A204.1 (cell line): ENCODE measurements around the gene PAPPA2.
"Not testable (repeated sequence)": the region's sequence is repeated elsewhere in the genome, so short reads cannot be mapped to it uniquely, and the experiment has no call there.

Source experiments
- FAIRE-seq: peaks from 2 replicates; lab custom pipeline; 2012; peaks lifted over from hg19 to GRCh38; lab: Jason Lieb, UNC

The PAPPA2 gene

DNA sequence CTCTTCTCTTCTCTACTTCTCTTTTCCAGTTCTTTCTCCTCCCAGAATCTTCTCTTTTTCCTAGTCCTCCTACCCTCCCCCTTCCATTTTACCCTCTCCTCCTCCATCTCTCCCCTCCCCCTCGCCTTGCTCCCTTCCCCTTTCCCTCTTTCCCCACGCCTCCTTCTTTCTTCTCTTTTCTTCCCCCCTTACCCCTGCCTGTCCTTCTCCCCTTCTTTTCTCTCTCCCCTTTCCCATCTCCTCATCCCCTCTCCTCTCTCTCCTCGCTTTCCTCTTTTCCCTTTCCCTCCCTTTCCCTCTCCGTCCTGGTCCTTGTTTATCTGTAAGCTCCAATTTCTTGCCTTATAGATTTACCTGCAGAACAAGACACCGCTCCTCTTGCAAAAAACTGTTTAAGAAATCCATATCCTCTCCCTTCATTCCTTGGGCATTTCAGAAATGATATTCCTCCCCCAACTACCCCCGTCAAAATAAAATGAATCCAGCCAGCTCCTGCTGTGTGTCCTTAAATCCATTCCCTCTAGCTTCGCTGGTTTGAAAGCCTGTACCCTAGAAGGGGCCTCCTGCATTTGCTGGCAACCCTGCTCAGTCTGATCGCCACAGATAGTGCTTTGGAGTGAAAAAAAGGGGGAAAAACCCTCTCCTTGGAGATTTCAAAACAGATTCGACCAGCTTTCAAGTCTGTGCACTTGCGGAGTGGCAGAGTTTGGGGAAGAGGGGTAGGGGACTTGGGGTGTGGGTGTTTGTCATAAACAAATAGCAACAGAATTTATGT is 89.4 kb downstream of the PAPPA2 start:
- FAIRE-seq: no peak

- no peak for FAIRE-seq
These were observed 90.0 kb downstream of the PAPPA2 start for GRCh38 chr1:176552999-176553398.

GRCh38 chr1:176556288-176556687 is 93.3 kb downstream of the PAPPA2 start:
- FAIRE-seq: no peak

- FAIRE-seq: no peak
These were observed 94.7 kb downstream of the PAPPA2 start for GRCh38 chr1:176557543-176558258.

DNA sequence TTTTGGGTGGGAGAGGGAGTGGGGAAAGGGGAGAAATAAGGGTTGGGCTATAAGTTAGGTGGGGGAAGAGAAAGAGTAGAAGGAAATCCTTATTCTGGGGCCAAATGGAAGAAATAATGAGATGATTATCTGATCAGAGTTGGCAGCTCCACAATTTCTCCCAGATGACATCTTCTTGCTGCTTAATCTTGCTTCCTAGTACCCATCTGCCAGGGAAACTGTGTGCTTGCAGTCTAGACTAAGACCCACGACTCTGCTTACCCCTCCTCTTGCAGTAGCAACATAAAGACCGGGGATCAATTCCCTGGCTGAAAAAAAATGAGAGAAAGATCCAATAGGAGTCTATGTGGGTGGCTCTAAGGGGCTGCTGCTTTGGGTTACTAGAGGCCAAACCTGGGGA is 95.6 kb downstream of the PAPPA2 start:
- no peak for FAIRE-seq

- FAIRE-seq: no peak
These were observed 96.5 kb downstream of the PAPPA2 start for GRCh38 chr1:176559474-176559873.

GRCh38 chr1:176559878-176560277 is 96.9 kb downstream of the PAPPA2 start:
- no peak for FAIRE-seq

DNA sequence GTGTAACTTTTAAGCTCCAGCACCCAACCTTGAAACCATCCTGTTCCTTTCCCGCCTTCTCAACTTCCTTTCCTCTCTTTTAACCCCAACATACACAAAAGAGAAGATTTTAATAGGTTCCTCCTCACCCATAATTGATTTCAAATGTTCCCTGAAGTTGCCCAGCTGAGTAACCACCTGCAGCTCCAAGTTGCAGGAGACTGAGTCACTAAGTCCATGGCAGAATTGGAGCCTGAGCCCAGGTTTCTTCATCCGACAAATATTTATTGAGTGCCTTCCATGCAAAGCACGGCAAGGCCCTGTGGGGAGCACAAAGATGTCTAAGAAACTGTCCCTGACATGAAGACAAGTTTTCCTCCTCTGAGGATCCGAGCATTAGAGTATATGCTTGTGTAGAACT is 97.7 kb downstream of the PAPPA2 start:
- no peak for FAIRE-seq

DNA sequence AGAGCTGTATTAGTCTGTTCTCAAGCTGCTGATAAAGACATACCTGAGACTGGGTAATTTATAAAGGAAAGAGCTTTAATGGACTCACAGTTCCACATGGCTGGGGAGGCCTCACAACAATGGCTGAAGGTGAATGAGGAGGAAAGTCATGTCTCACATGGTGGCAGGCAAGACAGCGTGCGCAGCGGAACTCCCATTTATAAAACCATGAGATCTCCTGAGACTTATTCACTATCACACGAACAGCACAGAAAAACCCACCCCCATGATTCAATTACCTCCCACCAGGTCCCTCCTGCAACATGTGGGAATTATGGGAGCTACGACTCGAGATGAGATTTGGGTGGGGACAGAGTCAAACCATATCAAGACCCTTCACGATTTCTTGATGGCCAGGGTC is 98.8 kb downstream of the PAPPA2 start:
- FAIRE-seq: not testable (repeated sequence)

DNA sequence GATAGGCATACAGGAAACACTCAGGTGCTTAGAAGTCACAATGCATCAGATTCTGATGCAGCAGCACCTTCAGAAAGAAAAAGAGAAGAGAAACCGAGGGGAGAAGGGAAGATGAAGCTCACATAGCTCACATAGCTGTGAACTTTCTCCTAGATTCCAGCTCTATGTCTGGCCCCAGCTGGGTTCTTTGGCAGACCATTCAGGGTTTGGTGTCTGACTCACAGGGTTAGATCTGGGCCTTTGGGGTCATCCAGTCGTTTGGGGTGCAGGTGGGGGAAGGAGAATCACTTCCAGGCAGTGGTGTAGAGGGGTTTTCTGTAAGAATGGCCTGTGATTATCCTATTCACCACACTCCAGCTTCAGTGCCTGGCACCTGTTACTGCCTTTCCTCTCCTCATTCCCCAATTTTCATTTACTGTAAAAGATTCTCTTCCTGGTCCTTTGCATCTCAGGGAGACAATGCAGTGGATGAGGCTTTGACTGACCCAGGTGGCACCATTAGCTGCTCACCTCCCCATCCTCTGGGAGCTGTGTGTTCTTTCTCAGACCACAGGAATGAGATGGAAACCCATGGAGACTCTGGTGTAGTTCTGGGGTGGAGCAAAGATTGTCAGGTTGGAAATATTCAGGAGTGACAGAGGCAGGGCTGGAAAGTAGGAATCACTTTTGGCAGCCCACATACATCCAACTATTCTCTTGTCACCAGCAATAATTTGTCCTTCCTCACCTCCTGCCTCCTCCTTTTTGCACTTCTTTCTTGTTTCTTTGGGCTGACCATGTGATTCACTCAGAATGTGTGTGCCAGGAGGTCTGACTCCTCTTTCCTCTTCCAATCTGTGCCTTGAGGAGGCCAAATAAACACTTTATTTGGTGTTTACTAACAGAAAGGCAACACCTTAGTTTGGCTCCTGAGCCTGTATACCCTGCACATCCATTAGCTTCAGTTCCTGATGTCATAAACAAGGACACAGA is 103.3 kb downstream of the PAPPA2 start:
- FAIRE-seq: no peak

- FAIRE-seq: no peak
These were observed 104.3 kb downstream of the PAPPA2 start for GRCh38 chr1:176567190-176567794.

DNA sequence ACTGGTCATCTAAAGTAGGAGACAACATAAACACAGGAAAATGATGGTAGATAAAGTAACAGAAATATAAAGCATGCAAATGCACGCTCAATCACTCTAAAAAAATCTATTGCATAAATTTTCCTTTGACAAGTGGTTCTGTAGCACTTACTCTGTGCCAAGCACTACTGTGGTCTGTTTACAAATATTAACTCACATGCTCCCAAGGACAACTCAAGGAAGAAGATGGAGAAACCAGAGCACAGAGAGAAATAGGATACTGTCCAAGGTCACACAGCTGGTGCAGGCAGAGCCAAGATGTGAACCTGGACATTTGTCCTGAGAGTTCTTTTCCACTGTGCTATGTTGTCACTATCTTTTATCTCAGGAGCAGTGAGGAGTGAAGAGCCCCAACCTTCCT is 105.2 kb downstream of the PAPPA2 start:
- no peak for FAIRE-seq

DNA sequence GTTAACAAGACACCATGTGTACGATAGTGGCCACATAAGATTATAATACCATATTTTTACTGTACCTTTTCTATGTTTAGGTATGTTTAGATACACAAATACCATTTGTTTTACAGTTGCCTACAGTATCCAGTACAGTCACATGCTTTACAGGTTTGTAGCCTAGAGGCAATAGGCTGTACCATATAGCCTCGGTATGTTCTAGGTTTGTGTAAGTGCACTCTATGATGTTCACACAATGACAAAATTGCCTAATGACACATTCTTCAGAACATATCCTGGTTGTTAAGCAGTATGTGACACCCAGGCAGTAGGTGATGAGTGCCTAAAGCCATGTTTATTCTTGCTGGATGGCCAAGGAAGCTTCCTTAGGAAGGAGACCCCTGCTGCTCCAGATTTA is 111.8 kb downstream of the PAPPA2 start:
- FAIRE-seq: no peak

GRCh38 chr1:176575991-176576390 is 113.0 kb downstream of the PAPPA2 start:
- FAIRE-seq: no peak

DNA sequence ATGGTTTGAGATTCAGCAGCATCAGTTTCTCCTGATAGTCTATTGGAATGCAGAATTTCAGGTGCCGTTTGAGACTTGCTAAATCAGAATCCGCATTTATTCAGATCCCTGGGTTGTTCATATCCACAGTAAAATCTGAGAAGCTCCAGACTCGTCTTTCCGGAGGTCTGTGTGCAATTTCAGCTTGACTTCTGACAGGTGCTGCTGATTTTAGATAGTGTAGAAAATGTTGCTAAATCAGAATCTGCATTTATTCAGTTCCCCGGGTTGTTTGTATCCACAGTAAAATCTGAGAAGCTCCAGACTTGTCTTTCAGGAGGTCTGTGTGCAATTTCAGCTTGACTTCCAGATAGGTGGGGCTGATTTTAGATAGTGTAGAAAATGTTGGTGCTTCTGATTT is 113.7 kb downstream of the PAPPA2 start:
- FAIRE-seq: no peak

- no peak for FAIRE-seq
These were observed 114.7 kb downstream of the PAPPA2 start for GRCh38 chr1:176577646-176578197.

- no peak for FAIRE-seq
These were observed 116.1 kb downstream of the PAPPA2 start for GRCh38 chr1:176579087-176579486.

DNA sequence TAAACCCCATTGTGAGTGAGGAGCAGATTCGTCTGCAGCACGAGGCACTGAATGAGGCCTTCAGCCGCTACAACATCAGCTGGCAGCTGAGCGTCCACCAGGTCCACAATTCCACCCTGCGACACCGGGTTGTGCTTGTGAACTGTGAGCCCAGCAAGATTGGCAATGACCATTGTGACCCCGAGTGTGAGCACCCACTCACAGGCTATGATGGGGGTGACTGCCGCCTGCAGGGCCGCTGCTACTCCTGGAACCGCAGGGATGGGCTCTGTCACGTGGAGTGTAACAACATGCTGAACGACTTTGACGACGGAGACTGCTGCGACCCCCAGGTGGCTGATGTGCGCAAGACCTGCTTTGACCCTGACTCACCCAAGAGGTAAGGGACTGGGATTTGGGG is 132.2 kb downstream of the PAPPA2 start:
- FAIRE-seq: no peak

DNA sequence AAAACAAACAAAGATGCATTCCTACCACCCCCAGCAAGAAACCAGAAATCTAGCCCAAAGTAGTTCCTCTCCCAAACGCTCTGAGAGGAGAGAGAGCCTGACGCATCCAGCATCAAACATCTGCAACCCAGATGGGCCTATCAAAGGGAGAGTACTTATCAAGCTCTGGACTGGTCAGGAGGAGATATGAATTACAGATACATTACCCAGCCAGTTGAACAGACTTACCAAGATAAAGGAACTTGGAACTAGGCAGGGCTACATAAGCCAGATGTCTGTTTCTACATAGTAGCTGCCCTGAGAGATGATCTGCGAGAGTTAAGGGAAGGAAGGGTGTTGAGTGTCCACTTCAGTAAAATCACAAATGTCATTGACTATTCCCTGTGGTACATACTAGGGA is 138.4 kb downstream of the PAPPA2 start:
- FAIRE-seq: no peak

GRCh38 chr1:176602388-176603004 is 139.5 kb downstream of the PAPPA2 start:
- FAIRE-seq: no peak

GRCh38 chr1:176603696-176604095 is 140.7 kb downstream of the PAPPA2 start:
- FAIRE-seq: no peak

DNA sequence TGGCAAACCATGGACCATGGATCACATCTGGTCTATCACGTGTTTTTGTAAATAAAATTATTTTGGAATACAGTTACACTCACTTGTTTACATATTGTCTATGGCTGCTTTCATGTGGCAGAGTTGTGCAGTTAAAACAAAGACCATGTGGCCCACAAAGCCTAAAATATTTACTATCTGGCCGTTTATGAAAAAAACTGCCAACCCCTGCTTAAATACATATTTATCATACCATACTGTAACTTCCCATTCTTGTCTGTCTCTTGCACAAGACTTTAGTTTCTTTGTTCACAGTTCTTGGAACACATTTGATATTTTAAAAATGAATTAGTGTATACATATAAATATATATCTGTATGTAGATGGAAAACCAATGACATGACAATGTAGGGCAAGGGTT is 141.5 kb downstream of the PAPPA2 start:
- FAIRE-seq: no peak
